ENCODE data around the gene SETD4.

The SETD4 gene

GRCh38 chr21:36093512-36093911 is 33.2 kb upstream of the SETD4 start:
- H3K4me3 ChIP-seq (ENCODE audit: control insufficient read depth, low read depth, low read length): no peak overlapping the region
- DNase-seq (ENCODE audit: low read depth): no peak
- TF ChIP-seq CTCF (conservative IDR thresholded peaks at IDR 0.05; ENCODE audit: control insufficient read depth, insufficient read depth, low read depth, low read length): no peak

- no peak for DNase-seq (ENCODE audit: low read depth)
- H3K4me3 ChIP-seq (ENCODE audit: control insufficient read depth, low read depth, low read length): no peak overlapping the region
- no peak for TF ChIP-seq CTCF (conservative IDR thresholded peaks at IDR 0.05; ENCODE audit: control insufficient read depth, insufficient read depth, low read depth, low read length)
These were observed 32.4 kb upstream of the SETD4 start for GRCh38 chr21:36092681-36093080.

GRCh38 chr21:36089946-36090345 is 29.6 kb upstream of the SETD4 start:
- H3K4me3 ChIP-seq (ENCODE audit: control insufficient read depth, low read depth, low read length): no peak overlapping the region
- no peak for TF ChIP-seq CTCF (conservative IDR thresholded peaks at IDR 0.05; ENCODE audit: control insufficient read depth, insufficient read depth, low read depth, low read length)

GRCh38 chr21:36087362-36088138 is 27.2 kb upstream of the SETD4 start:
- DNase-seq (ENCODE audit: low read depth): no peak
- H3K4me3 ChIP-seq (ENCODE audit: control insufficient read depth, low read depth, low read length): no peak overlapping the region
- TF ChIP-seq CTCF (conservative IDR thresholded peaks at IDR 0.05; ENCODE audit: control insufficient read depth, insufficient read depth, low read depth, low read length): no peak

More at GRCh38 chr21:36089946-36090345, 29.6 kb upstream of the SETD4 start:
- DNase-seq (ENCODE audit: low read depth): no peak

- no peak for DNase-seq (ENCODE audit: low read depth)
- no peak overlapping the region for H3K4me3 ChIP-seq (ENCODE audit: control insufficient read depth, low read depth, low read length)
- TF ChIP-seq CTCF (conservative IDR thresholded peaks at IDR 0.05; ENCODE audit: control insufficient read depth, insufficient read depth, low read depth, low read length): no peak
These were observed 21.9 kb upstream of the SETD4 start for GRCh38 chr21:36082237-36082664.

GRCh38 chr21:36080386-36080785 is 20.1 kb upstream of the SETD4 start:
- no peak for TF ChIP-seq CTCF (conservative IDR thresholded peaks at IDR 0.05; ENCODE audit: control insufficient read depth, insufficient read depth, low read depth, low read length)
- H3K4me3 ChIP-seq (ENCODE audit: control insufficient read depth, low read depth, low read length): no peak overlapping the region
- no peak for DNase-seq (ENCODE audit: low read depth)
